Measurements from ENCODE around the gene TRIM9.

TRIM9 gene

DNA sequence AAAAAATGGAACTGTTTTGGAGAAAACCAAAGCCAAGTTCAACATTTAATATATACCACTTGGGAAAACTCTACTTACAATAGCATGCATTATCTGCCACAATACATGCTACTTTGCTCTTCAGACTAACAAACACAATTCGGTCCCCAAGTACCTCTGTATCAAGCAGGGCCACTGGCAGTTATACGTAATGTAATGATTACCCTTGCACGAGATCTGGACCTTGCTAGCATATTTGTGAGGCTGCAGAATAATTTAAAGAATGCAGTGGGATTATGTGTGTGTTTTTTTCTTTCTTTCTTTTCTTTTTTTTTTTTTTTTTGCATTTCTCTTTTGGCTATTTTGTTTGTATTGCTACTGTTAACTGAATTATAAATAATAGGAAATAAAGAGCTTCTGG, 127.8 kb downstream of the TRIM9 start:
- Histone ChIP-seq H2AK5ac (ENCODE audit: low read length, severe bottlenecking) (no peak overlapping the region), H3K14ac (ENCODE audit: low read length in 2 of 2) (no peak overlapping the region), H2BK5ac (ENCODE audit: low read depth, low read length, poor library complexity, severe bottlenecking) (no peak overlapping the region), H3K4me2 (ENCODE audit: low read length, poor library complexity, severe bottlenecking) (no peak overlapping the region), H3K18ac (ENCODE audit: low read depth in 1 of 2, low read length in 2 of 2) (no peak overlapping the region), H3K4me1 (ENCODE audit: control insufficient read depth, insufficient read depth, low read depth, low read length) (peaks cover 5% of the 10 kb centered on the region), H4K8ac (ENCODE audit: low read length) (no peak overlapping the region), H3K27me3 (ENCODE audit: control insufficient read depth in 1 of 2, insufficient read depth in 1 of 2, low read length in 2 of 2) (no peaks in the 10 kb centered on the region), H3K36me3 (ENCODE audit: control insufficient read depth in 1 of 2, insufficient read depth in 2 of 2, low read depth in 1 of 2, low read length in 2 of 2) (no peaks in the 10 kb centered on the region), H2BK12ac (ENCODE audit: low read length in 2 of 2) (no peak overlapping the region), H3K9me3 (ENCODE audit: control insufficient read depth, low read length) (no peaks in the 10 kb centered on the region), H3K27ac (ENCODE audit: low read length, poor library complexity, severe bottlenecking) (no peak overlapping the region), H3K79me1 (replicated peaks; ENCODE audit: low read length, poor library complexity, severe bottlenecking) (no peaks in the 10 kb centered on the region), H3K4ac (ENCODE audit: low read depth in 1 of 2, low read length in 2 of 2) (no peak overlapping the region), H4K91ac (ENCODE audit: low read length) (no peak overlapping the region), H2BK15ac (ENCODE audit: low read depth, poor library complexity, severe bottlenecking) (no peak overlapping the region), H3K23ac (ENCODE audit: low read length in 2 of 2) (no peak overlapping the region), H2AFZ (ENCODE audit: low read depth, low read length) (no peak overlapping the region), H3K9ac (ENCODE audit: low read length) (no peak overlapping the region), H3K4me3 (ENCODE audit: insufficient read depth in 1 of 2, low read depth in 1 of 2, low read length in 2 of 2) (no peak overlapping the region), H2BK120ac (ENCODE audit: low read depth, low read length) (no peak overlapping the region)
- WGBS = 55% methylated on average over 3 of the region's 3 CpGs
- no peak for DNase-seq

GRCh38 chr14:50964683-50965390, 130.1 kb downstream of the TRIM9 start:
- H3K79me1 ChIP-seq (replicated peaks; ENCODE audit: low read length, poor library complexity, severe bottlenecking) = no peaks in the 10 kb centered on the region
- no peak overlapping the region for H2BK15ac ChIP-seq (ENCODE audit: low read depth, poor library complexity, severe bottlenecking)
- no peak overlapping the region for H2AK5ac ChIP-seq (ENCODE audit: low read length, severe bottlenecking)
- H3K18ac ChIP-seq (ENCODE audit: low read depth in 1 of 2, low read length in 2 of 2) = no peak overlapping the region
- H3K4me1 ChIP-seq (ENCODE audit: control insufficient read depth, insufficient read depth, low read depth, low read length) = peaks cover 9% of the 10 kb centered on the region
- no peak overlapping the region for H2BK120ac ChIP-seq (ENCODE audit: low read depth, low read length)
- H2AFZ ChIP-seq (ENCODE audit: low read depth, low read length) = no peak overlapping the region
- WGBS = 18% methylated on average over 5 of the region's 5 CpGs
- H3K9me3 ChIP-seq (ENCODE audit: control insufficient read depth, low read length) = no peaks in the 10 kb centered on the region
- H2BK5ac ChIP-seq (ENCODE audit: low read depth, low read length, poor library complexity, severe bottlenecking) = no peak overlapping the region
- H4K8ac ChIP-seq (ENCODE audit: low read length) = no peak overlapping the region
- no peak overlapping the region for H3K4me2 ChIP-seq (ENCODE audit: low read length, poor library complexity, severe bottlenecking)
- no peak overlapping the region for H3K9ac ChIP-seq (ENCODE audit: low read length)
- no peak overlapping the region for H3K14ac ChIP-seq (ENCODE audit: low read length in 2 of 2)
- H3K27ac ChIP-seq (ENCODE audit: low read length, poor library complexity, severe bottlenecking) = peak overlapping the region; percentile 68
- no peaks in the 10 kb centered on the region for H3K27me3 ChIP-seq (ENCODE audit: control insufficient read depth in 1 of 2, insufficient read depth in 1 of 2, low read length in 2 of 2)
- H3K36me3 ChIP-seq (ENCODE audit: control insufficient read depth in 1 of 2, insufficient read depth in 2 of 2, low read depth in 1 of 2, low read length in 2 of 2) = no peaks in the 10 kb centered on the region
- H2BK12ac ChIP-seq (ENCODE audit: low read length in 2 of 2) = peak overlapping the region in 1 of 2 experiments; percentile 32
- H3K23ac ChIP-seq (ENCODE audit: low read length in 2 of 2) = no peak overlapping the region
- DNase-seq = peak; percentile 92
- H3K4ac ChIP-seq (ENCODE audit: low read depth in 1 of 2, low read length in 2 of 2) = no peak overlapping the region
- no peak overlapping the region for H4K91ac ChIP-seq (ENCODE audit: low read length)
- no peak overlapping the region for H3K4me3 ChIP-seq (ENCODE audit: insufficient read depth in 1 of 2, low read depth in 1 of 2, low read length in 2 of 2)

DNA sequence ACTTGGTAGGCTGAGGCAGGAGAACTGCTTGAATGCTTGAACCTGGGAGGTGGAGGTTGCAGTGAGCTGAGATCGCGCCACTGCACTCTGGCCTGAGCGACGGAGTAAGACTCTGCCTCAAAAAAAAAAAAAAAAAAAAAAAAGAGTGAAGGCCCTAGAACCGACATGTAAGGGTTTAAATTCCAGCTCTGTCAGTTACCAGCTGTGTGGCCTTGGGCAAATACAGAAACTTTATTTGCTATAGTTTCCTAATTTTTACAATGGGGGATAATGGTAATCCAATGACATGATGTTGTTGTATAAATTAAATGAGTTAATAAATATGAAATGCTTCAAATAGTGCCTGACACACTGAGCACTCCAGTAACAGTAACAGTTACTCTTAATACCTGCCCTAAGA, 131.0 kb downstream of the TRIM9 start:
- no peaks in the 10 kb centered on the region for H3K36me3 ChIP-seq (ENCODE audit: control insufficient read depth in 1 of 2, insufficient read depth in 2 of 2, low read depth in 1 of 2, low read length in 2 of 2)
- no peaks in the 10 kb centered on the region for H3K79me1 ChIP-seq (replicated peaks; ENCODE audit: low read length, poor library complexity, severe bottlenecking)
- no peak for DNase-seq

DNA sequence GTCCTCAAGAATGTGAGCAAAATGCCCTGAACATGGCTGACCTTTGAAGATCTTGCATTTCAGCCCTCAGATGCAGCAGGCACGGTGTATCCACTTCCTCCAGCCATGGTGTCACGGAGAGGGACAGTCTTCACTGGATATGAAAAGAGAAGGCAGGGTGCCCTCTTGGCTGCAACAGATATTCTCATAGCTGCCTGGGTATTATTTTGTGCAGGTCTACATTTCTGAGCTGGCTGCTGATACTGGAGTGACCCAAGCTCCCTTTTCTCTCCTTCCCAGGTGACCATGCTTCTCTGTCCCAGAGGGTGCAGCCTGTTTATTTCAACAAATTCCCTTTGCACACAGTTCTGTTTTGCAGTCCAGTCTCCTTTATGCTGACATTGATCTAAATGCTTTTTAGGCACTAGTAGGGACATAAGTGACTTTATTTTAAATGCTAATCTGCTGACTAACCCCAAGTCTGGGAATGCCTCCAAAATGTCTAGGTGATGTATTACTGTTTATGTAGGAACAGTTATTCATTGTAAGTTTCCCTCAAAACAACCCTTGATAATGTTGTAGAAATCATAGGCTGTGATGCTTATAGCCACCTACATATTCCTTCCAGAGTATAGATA, 133.2 kb downstream of the TRIM9 start:
- H2BK120ac ChIP-seq (ENCODE audit: low read depth, low read length) = no peak overlapping the region
- peak overlapping the region in 1 of 2 experiments; percentile 75 for H3K4ac ChIP-seq (ENCODE audit: low read depth in 1 of 2, low read length in 2 of 2)
- H3K14ac ChIP-seq (ENCODE audit: low read length in 2 of 2) = peak overlapping the region in 1 of 2 experiments; percentile 92
- H4K8ac ChIP-seq (ENCODE audit: low read length) = peak overlapping the region; percentile 2
- peak overlapping the region in 1 of 2 experiments; percentile 32 for H3K23ac ChIP-seq (ENCODE audit: low read length in 2 of 2)
- peaks cover 9% of the 10 kb centered on the region for H3K4me1 ChIP-seq (ENCODE audit: control insufficient read depth, insufficient read depth, low read depth, low read length)
- H3K9ac ChIP-seq (ENCODE audit: low read length) = no peak overlapping the region
- H3K27ac ChIP-seq (ENCODE audit: low read length, poor library complexity, severe bottlenecking) = peak overlapping the region; percentile 84
- H4K91ac ChIP-seq (ENCODE audit: low read length) = no peak overlapping the region
- no peaks in the 10 kb centered on the region for H3K36me3 ChIP-seq (ENCODE audit: control insufficient read depth in 1 of 2, insufficient read depth in 2 of 2, low read depth in 1 of 2, low read length in 2 of 2)
- H3K27me3 ChIP-seq (ENCODE audit: control insufficient read depth in 1 of 2, insufficient read depth in 1 of 2, low read length in 2 of 2) = no peaks in the 10 kb centered on the region
- no peak overlapping the region for H2BK5ac ChIP-seq (ENCODE audit: low read depth, low read length, poor library complexity, severe bottlenecking)
- no peak overlapping the region for H2BK15ac ChIP-seq (ENCODE audit: low read depth, poor library complexity, severe bottlenecking)
- peak overlapping the region in 1 of 2 experiments; percentile 31 for H3K4me3 ChIP-seq (ENCODE audit: insufficient read depth in 1 of 2, low read depth in 1 of 2, low read length in 2 of 2)
- peak overlapping the region; percentile 54 for H3K4me2 ChIP-seq (ENCODE audit: low read length, poor library complexity, severe bottlenecking)
- no peaks in the 10 kb centered on the region for H3K9me3 ChIP-seq (ENCODE audit: control insufficient read depth, low read length)
- peak; percentile 95 for DNase-seq
- peak overlapping the region in 1 of 2 experiments; percentile 87 for H2BK12ac ChIP-seq (ENCODE audit: low read length in 2 of 2)
- H3K79me1 ChIP-seq (replicated peaks; ENCODE audit: low read length, poor library complexity, severe bottlenecking) = no peaks in the 10 kb centered on the region
- WGBS = 13% methylated on average over 2 of the region's 2 CpGs
- H2AFZ ChIP-seq (ENCODE audit: low read depth, low read length) = no peak overlapping the region
- H2AK5ac ChIP-seq (ENCODE audit: low read length, severe bottlenecking) = no peak overlapping the region
- H3K18ac ChIP-seq (ENCODE audit: low read depth in 1 of 2, low read length in 2 of 2) = peak overlapping the region in 1 of 2 experiments; percentile 98

More for the DNA sequence above, 131.0 kb downstream of the TRIM9 start:
- H2BK120ac ChIP-seq (ENCODE audit: low read depth, low read length) = no peak overlapping the region
- no peak overlapping the region for H3K14ac ChIP-seq (ENCODE audit: low read length in 2 of 2)
- H2BK15ac ChIP-seq (ENCODE audit: low read depth, poor library complexity, severe bottlenecking) = no peak overlapping the region
- H3K27me3 ChIP-seq (ENCODE audit: control insufficient read depth in 1 of 2, insufficient read depth in 1 of 2, low read length in 2 of 2) = no peaks in the 10 kb centered on the region
- 95% methylated on average over 5 of the region's 5 CpGs for WGBS
- H3K18ac ChIP-seq (ENCODE audit: low read depth in 1 of 2, low read length in 2 of 2) = no peak overlapping the region
- H4K8ac ChIP-seq (ENCODE audit: low read length) = no peak overlapping the region
- peak overlapping the region; percentile 68 for H3K27ac ChIP-seq (ENCODE audit: low read length, poor library complexity, severe bottlenecking)
- no peak overlapping the region for H3K4me3 ChIP-seq (ENCODE audit: insufficient read depth in 1 of 2, low read depth in 1 of 2, low read length in 2 of 2)
- H3K23ac ChIP-seq (ENCODE audit: low read length in 2 of 2) = no peak overlapping the region
- no peaks in the 10 kb centered on the region for H3K9me3 ChIP-seq (ENCODE audit: control insufficient read depth, low read length)
- no peak overlapping the region for H2AFZ ChIP-seq (ENCODE audit: low read depth, low read length)
- no peak overlapping the region for H2AK5ac ChIP-seq (ENCODE audit: low read length, severe bottlenecking)
- H3K4ac ChIP-seq (ENCODE audit: low read depth in 1 of 2, low read length in 2 of 2) = no peak overlapping the region
- H2BK5ac ChIP-seq (ENCODE audit: low read depth, low read length, poor library complexity, severe bottlenecking) = no peak overlapping the region
- peaks cover 9% of the 10 kb centered on the region for H3K4me1 ChIP-seq (ENCODE audit: control insufficient read depth, insufficient read depth, low read depth, low read length)
- no peak overlapping the region for H3K4me2 ChIP-seq (ENCODE audit: low read length, poor library complexity, severe bottlenecking)
- H3K9ac ChIP-seq (ENCODE audit: low read length) = no peak overlapping the region
- H2BK12ac ChIP-seq (ENCODE audit: low read length in 2 of 2) = no peak overlapping the region
- H4K91ac ChIP-seq (ENCODE audit: low read length) = no peak overlapping the region

All from mesenchymal stem cell (in vitro differentiated cells and primary cell).